Liver (tissue), 9 donors: ENCODE measurements around the gene MMP2. TPM values are rescaled to one million over a fixed set of nuclear protein-coding genes. Genes with fewer than 3 reads are reported as not detected.

ENCODE experiments used
- DNase-seq: peaks from one replicate; pipeline ENCODE4 v3.0.0-alpha.2; 2017; ENCODE audit warnings: low spot score
- H3K27ac ChIP-seq, 2 donors: one replicate each; pipeline ENCODE4 v1.7.0; 2013; ENCODE audit warnings: inconsistent platforms in 2 of 2, low read length in 2 of 2, control low read depth in 1 of 2, low read depth in 1 of 2, mild to moderate bottlenecking in 1 of 2
- H3K27me3 ChIP-seq, 4 donors: one replicate each; pipeline versions ENCODE4 v1.6.1 to v1.7.0; 2013; ENCODE audit warnings: low read length in 3 of 4, inconsistent platforms in 1 of 4, mild to moderate bottlenecking in 1 of 4, moderate library complexity in 1 of 4; ENCODE audit not compliant: control insufficient read depth in 4 of 4, insufficient read depth in 4 of 4
- H3K36me3 ChIP-seq, 4 donors: one replicate each; pipeline versions ENCODE4 v1.6.1 to v1.7.0; 2013; ENCODE audit warnings: low read length in 3 of 4, mild to moderate bottlenecking in 3 of 4, low read depth in 1 of 4, moderate library complexity in 1 of 4; ENCODE audit not compliant: control insufficient read depth in 4 of 4, insufficient read depth in 3 of 4
- H3K4me1 ChIP-seq, 4 donors: one replicate each; pipeline versions ENCODE4 v1.6.1 to v1.7.0; 2013; ENCODE audit warnings: low read length in 3 of 4, mild to moderate bottlenecking in 3 of 4, moderate library complexity in 1 of 4; ENCODE audit not compliant: control insufficient read depth in 4 of 4, insufficient read depth in 4 of 4
- H3K4me3 ChIP-seq, 3 donors: one replicate each; pipeline versions ENCODE4 v1.6.1 to v1.7.0; 2013; ENCODE audit warnings: low read length in 3 of 3, control low read depth in 1 of 3, low read depth in 1 of 3, mild to moderate bottlenecking in 1 of 3
- H3K9ac ChIP-seq, 2 donors: one replicate each; pipeline ENCODE4 v1.7.0; 2013; ENCODE audit warnings: low read length in 2 of 2, mild to moderate bottlenecking in 2 of 2, moderate library complexity in 2 of 2, control low read depth in 1 of 2, low read depth in 1 of 2
- H3K9me3 ChIP-seq, 4 donors: one replicate each; pipeline versions ENCODE4 v1.6.1 to v1.7.0; 2013; ENCODE audit warnings: low read length in 3 of 4; ENCODE audit not compliant: control insufficient read depth in 4 of 4
- CTCF ChIP-seq: fragments of 150-350 bp; IDR thresholded peaks from 2 replicates; pipeline ENCODE4 v1.5.1; 2017; ENCODE audit warnings: improper control_type of control experiment, low read depth, low read length; ENCODE audit not compliant: missing input control
- EGR1 ChIP-seq, 2 donors: IDR thresholded peaks; 2 replicates each; pipeline ENCODE4 v1.6.1; 2016 to 2018; ENCODE audit warnings: antibody characterized with exemption in 2 of 2, low read depth in 2 of 2
- FOXA1 ChIP-seq: IDR thresholded peaks from 2 replicates; pipeline ENCODE4 v1.6.1; 2016; ENCODE audit warnings: antibody characterized with exemption
- FOXA2 ChIP-seq: IDR thresholded peaks from 2 replicates; pipeline ENCODE4 v1.6.1; 2016; ENCODE audit warnings: antibody characterized with exemption
- GABPA ChIP-seq, 2 donors: IDR thresholded peaks in 1 of 2; conservative IDR thresholded peaks in 1 of 2; 2 replicates each; pipeline ENCODE4 v1.6.1; 2016; ENCODE audit warnings: antibody characterized with exemption in 2 of 2, mild to moderate bottlenecking in 1 of 2, moderate library complexity in 1 of 2
- HNF4A ChIP-seq, 2 donors: conservative IDR thresholded peaks; 2 replicates each; pipeline ENCODE4 v1.6.1; 2016; ENCODE audit warnings: antibody characterized with exemption in 2 of 2, mild to moderate bottlenecking in 2 of 2
- HNF4G ChIP-seq: IDR thresholded peaks from 2 replicates; pipeline ENCODE4 v1.6.1; 2016; ENCODE audit warnings: antibody characterized with exemption
- NR2F2 ChIP-seq: IDR thresholded peaks from 2 replicates; pipeline ENCODE4 v1.6.1; 2016; ENCODE audit warnings: antibody characterized with exemption
- RAD21 ChIP-seq, 2 donors: IDR thresholded peaks; 2 replicates each; pipeline ENCODE4 v1.6.1; 2016; ENCODE audit warnings: antibody characterized with exemption in 2 of 2, mild to moderate bottlenecking in 2 of 2
- REST ChIP-seq: IDR thresholded peaks from 2 replicates; pipeline ENCODE4 v1.6.1; 2016; ENCODE audit warnings: antibody characterized with exemption, mild to moderate bottlenecking
- RXRA ChIP-seq, 2 donors: IDR thresholded peaks; 2 replicates each; pipeline ENCODE4 v1.6.1; 2017 to 2018; ENCODE audit warnings: antibody characterized with exemption in 2 of 2, mild to moderate bottlenecking in 1 of 2
- SP1 ChIP-seq: IDR thresholded peaks from 2 replicates; pipeline ENCODE4 v1.6.1; 2018; ENCODE audit warnings: antibody characterized with exemption, mild to moderate bottlenecking
- TAF1 ChIP-seq: conservative IDR thresholded peaks from 2 replicates; pipeline ENCODE4 v1.6.1; 2016; ENCODE audit warnings: antibody characterized with exemption, mild to moderate bottlenecking
- ZBTB33 ChIP-seq: IDR thresholded peaks from 2 replicates; pipeline ENCODE4 v1.6.1; 2016; ENCODE audit warnings: antibody characterized with exemption
- WGBS: extraction: QIAGEN DNeasy Blood & Tissue Kit; methylation state at CpG from one replicate; pipeline ENCODE4 v1.1.7; 2013; 5-methylcytosine and 5-hydroxymethylcytosine counted together
- polyA plus RNA-seq, 2 donors: library from polyadenylated mRNA; stranded (reverse) in 1 of 2; unstranded in 1 of 2; fragments of 200-250 nt in 1 of 2; fragments of >200 nt in 1 of 2; fragmentation: Nextera tagmentation in 1 of 2; extraction: Ambion mirVana in 1 of 2; gene quantifications; one replicate each; pipeline versions ENCODE4 v1.2.1 to v1.2.3, GENCODE V29; 2013 to 2015
- total RNA-seq, 2 donors: library from RNA; depleted of rRNA; stranded (reverse); fragments of >200 nt; gene quantifications; one replicate each; pipeline ENCODE4 v1.2.3, GENCODE V29; 2014
- TF ChIP-seq, protein P1 (sequence below): IDR thresholded peaks from 2 replicates; pipeline ENCODE4 v1.6.1; 2016; ENCODE audit warnings: antibody characterized with exemption
- TF ChIP-seq, protein P2 (sequence below): IDR thresholded peaks from 2 replicates; pipeline ENCODE4 v1.6.1; 2016; ENCODE audit warnings: antibody characterized with exemption
- donor health status: healthy.
- donor health status: healthy.
- donor health status: healthy.
- donor health status: healthy.
- donor health status: healthy.

The MMP2 gene
- total and polyA plus RNA-seq, 4 donors, result 2.8 to 6.3 (median 5.3) TPM

DNA sequence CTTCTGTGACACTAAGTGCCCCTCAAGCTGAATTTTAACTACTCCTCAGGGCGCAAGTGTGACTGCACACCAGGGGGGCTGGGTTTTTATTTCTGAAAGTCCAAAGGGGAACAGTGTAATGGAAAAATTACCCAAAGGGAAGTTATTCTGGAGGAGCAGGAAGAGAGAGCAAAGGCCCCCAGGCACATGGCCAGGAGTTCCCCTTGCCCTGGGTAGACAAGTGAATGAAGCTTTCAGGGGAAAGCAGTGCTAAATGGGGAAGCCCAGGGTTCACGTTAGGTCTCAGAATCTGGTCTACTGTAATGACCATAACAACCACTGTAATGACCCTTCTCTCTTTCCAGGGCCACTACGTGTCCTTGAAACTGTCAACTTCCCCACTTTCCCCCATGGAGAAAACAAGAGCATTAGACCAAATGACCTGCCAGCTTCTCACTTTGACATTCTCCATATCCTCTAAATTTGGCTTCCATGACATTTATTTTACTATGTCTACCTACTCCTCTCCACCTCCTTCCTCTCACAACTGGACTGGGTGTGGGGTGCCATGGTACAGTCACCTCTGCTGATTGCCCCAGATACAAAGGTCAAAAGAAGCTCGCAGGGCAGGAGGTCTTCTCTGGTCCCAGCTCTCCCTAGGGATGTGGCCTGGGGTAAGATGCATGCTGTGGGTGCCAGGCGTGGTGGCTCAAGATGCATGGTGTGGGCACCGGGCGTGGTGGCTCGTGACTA is 34.1 kb upstream of the MMP2 start:
- Histone ChIP-seq H3K4me3 (no peak overlapping the region), H3K36me3 (no peaks in the 10 kb centered on the region), H3K4me1 (no peaks in the 10 kb centered on the region), H3K27ac (no peak overlapping the region), H3K9me3 (peaks cover 0 to 3% (median 0%) of the 10 kb centered on the region in 4 donors), H3K27me3 (no peaks in the 10 kb centered on the region), H3K9ac (no peak overlapping the region)
- no peak for DNase-seq
- WGBS, result 77% methylated on average over 8 of the region's 8 CpGs
- TF ChIP-seq GABPA (IDR thresholded peaks at IDR 0.05 in 1 of 2, conservative IDR thresholded peaks at IDR 0.05 in 1 of 2), result no peak
- no peak for TF ChIP-seq HNF4A (conservative IDR thresholded peaks at IDR 0.05)

- Histone ChIP-seq H3K27me3 (no peaks in the 10 kb centered on the region), H3K9me3 (peaks cover 0 to 3% (median 0%) of the 10 kb centered on the region in 4 donors), H3K9ac (no peak overlapping the region), H3K4me1 (no peaks in the 10 kb centered on the region), H3K27ac (no peak overlapping the region), H3K4me3 (no peak overlapping the region), H3K36me3 (no peaks in the 10 kb centered on the region)
- TF ChIP-seq HNF4G (no peak), FOXA1 (no peak), GABPA (IDR thresholded peaks at IDR 0.05 in 1 of 2, conservative IDR thresholded peaks at IDR 0.05 in 1 of 2) (no peak), EGR1 (IDR thresholded peaks at IDR 0.05; ENCODE audit: low read depth in 2 of 2) (no peak), RXRA (IDR thresholded peaks at IDR 0.05) (no peak), CTCF (no peak), REST (no peak), HNF4A (conservative IDR thresholded peaks at IDR 0.05) (no peak), RAD21 (IDR thresholded peaks at IDR 0.05) (no peak), TAF1 (no peak), NR2F2 (no peak), ZBTB33 (no peak), FOXA2 (no peak), SP1 (no peak)
- TF ChIP-seq, protein P1, sequence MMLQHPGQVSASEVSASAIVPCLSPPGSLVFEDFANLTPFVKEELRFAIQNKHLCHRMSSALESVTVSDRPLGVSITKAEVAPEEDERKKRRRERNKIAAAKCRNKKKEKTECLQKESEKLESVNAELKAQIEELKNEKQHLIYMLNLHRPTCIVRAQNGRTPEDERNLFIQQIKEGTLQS, result no peak
- TF ChIP-seq, protein P2, sequence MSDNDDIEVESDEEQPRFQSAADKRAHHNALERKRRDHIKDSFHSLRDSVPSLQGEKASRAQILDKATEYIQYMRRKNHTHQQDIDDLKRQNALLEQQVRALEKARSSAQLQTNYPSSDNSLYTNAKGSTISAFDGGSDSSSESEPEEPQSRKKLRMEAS, result no peak
- WGBS, result 93% methylated on average over 12 of the region's 12 CpGs
- DNase-seq, result no peak
These were observed 31.8 kb upstream of the MMP2 start for GRCh38 chr16:55447231-55447630.
